Measurements from ENCODE around the gene SMAD6.

DNA sequence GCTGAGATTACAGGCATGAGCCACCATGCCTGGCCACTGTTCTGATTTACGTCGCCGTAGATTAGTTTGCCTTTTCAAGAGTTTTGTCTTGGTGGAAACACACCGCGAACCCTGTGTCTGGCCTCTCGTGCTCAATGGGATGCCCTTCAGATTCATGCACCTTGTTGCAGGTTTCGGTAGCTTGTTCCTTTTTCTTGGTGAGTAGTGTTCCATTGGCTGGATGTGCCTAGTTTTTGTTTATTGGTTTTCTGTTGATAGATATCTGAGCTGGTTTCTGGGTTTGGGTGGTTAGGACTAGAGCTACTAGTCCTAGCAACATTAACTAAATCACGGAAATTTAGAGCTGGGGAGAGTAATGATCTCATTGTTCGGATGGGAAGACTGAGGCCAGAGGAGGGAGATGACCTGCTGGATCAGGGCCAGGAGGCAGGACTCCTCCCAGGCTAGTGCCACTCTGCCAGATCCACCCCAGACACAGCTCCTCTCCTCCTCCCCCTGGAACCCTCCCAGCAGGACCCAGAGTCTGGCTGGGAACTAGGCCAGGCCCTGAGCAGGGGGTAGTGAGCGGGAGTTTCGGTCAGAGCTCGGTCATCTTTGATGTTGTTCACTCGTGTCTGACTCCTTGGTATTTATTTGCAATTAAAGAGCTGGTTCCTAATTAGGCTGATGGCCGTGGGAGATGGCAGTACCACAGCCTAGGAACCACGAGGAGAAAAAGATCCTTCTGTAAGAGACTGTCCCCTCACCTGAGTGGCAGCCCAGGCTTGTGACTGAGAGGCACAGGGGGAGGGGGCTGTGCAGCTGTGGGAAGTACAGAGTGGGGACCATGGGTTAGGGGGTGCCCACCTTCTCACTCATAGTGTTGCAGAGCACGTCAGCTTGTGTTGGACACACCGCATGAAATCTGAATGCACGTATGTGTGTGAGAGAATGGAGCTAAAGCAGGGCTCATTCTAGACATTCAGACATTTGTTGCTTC is 73.4 kb downstream of the SMAD6 start:
- TF ChIP-seq, protein P1, sequence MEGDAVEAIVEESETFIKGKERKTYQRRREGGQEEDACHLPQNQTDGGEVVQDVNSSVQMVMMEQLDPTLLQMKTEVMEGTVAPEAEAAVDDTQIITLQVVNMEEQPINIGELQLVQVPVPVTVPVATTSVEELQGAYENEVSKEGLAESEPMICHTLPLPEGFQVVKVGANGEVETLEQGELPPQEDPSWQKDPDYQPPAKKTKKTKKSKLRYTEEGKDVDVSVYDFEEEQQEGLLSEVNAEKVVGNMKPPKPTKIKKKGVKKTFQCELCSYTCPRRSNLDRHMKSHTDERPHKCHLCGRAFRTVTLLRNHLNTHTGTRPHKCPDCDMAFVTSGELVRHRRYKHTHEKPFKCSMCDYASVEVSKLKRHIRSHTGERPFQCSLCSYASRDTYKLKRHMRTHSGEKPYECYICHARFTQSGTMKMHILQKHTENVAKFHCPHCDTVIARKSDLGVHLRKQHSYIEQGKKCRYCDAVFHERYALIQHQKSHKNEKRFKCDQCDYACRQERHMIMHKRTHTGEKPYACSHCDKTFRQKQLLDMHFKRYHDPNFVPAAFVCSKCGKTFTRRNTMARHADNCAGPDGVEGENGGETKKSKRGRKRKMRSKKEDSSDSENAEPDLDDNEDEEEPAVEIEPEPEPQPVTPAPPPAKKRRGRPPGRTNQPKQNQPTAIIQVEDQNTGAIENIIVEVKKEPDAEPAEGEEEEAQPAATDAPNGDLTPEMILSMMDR (IDR thresholded peaks at IDR 0.05), result no peak
- TF ChIP-seq POLR2A (IDR thresholded peaks at IDR 0.05) (no peak), POLR2AphosphoS5 (IDR thresholded peaks at IDR 0.05) (no peak)

Measured in prostate gland (tissue), 2 donors.